GM21723 (cell line): Measurements from ENCODE around the gene TMPRSS13.
"Not testable (repeated sequence)": the region's sequence is repeated elsewhere in the genome, so short reads cannot be mapped to it uniquely, and the experiment has no call there.

Experiments
- ATAC-seq: cut with Tn5 transposase; IDR thresholded peaks from one replicate; pipeline ENCODE4 v1.9.1; 2021; ENCODE audit warnings: mild to moderate bottlenecking, moderate library complexity; ENCODE audit not compliant: unreplicated experiment

TMPRSS13 gene

GRCh38 chr11:117950993-117951961, 22.1 kb upstream of the TMPRSS13 start:
- no peak for ATAC-seq

- ATAC-seq, result no peak
Observed at GRCh38 chr11:117950301-117950700, 21.1 kb upstream of the TMPRSS13 start.

- no peak for ATAC-seq
Observed at GRCh38 chr11:117949062-117949461, 19.9 kb upstream of the TMPRSS13 start.

- ATAC-seq, result not testable (repeated sequence)
Observed at GRCh38 chr11:117948466-117948865, 19.3 kb upstream of the TMPRSS13 start.

- ATAC-seq, result not testable (repeated sequence)
Observed at GRCh38 chr11:117947751-117948150, 18.5 kb upstream of the TMPRSS13 start.

- no peak for ATAC-seq
Observed at GRCh38 chr11:117946842-117947526, 17.8 kb upstream of the TMPRSS13 start.

GRCh38 chr11:117946156-117946841, 17.1 kb upstream of the TMPRSS13 start:
- ATAC-seq, result no peak

GRCh38 chr11:117945047-117945810, 16.0 kb upstream of the TMPRSS13 start:
- ATAC-seq, result no peak

GRCh38 chr11:117944554-117944953, 15.4 kb upstream of the TMPRSS13 start:
- ATAC-seq, result no peak

- no peak for ATAC-seq
Observed at GRCh38 chr11:117941976-117942654, 12.9 kb upstream of the TMPRSS13 start.

GRCh38 chr11:117941163-117941707, 12.0 kb upstream of the TMPRSS13 start:
- no peak for ATAC-seq

GRCh38 chr11:117940736-117941135, 11.5 kb upstream of the TMPRSS13 start:
- ATAC-seq, result no peak

- no peak for ATAC-seq
Observed at GRCh38 chr11:117936973-117937372, 7.8 kb upstream of the TMPRSS13 start.

- ATAC-seq, result no peak
Observed at GRCh38 chr11:117934526-117935307, 5.5 kb upstream of the TMPRSS13 start.

GRCh38 chr11:117933930-117934329, 4.7 kb upstream of the TMPRSS13 start:
- no peak for ATAC-seq

GRCh38 chr11:117933475-117933874, 4.3 kb upstream of the TMPRSS13 start:
- no peak for ATAC-seq

GRCh38 chr11:117932947-117933346, 3.7 kb upstream of the TMPRSS13 start:
- no peak for ATAC-seq

- no peak for ATAC-seq
Observed at GRCh38 chr11:117932426-117932825, 3.2 kb upstream of the TMPRSS13 start.

- peak; percentile 77 for ATAC-seq
Observed at GRCh38 chr11:117931971-117932370, 2.8 kb upstream of the TMPRSS13 start.
